Uterus (tissue), 4 donors: ENCODE results near the gene RFX3. TPM values are rescaled to one million over a fixed set of nuclear protein-coding genes. Genes with fewer than 3 reads are reported as not detected.

Experiments
- DNase-seq, 2 donors: peaks; one replicate each; pipeline ENCODE4 v3.0.0-alpha.2; 2019 to 2020
- H3K27ac ChIP-seq, 2 donors: fragments of 200-600 bp; sonication (generic); 1 replicate in 1 of 2; 2 replicates in 1 of 2; pipeline ENCODE4 v1.5.1; 2016 to 2018
- H3K27me3 ChIP-seq, 2 donors: fragments of 200-600 bp; sonication (generic); one replicate each; pipeline ENCODE4 v1.5.1; 2018 to 2019; ENCODE audit warnings: control low read depth in 1 of 2
- H3K36me3 ChIP-seq, 2 donors: fragments of 200-600 bp; sonication (generic); one replicate each; pipeline ENCODE4 v1.5.1; 2019; ENCODE audit warnings: control low read depth in 1 of 2
- H3K4me1 ChIP-seq, 2 donors: fragments of 200-600 bp; sonication (generic); one replicate each; pipeline ENCODE4 v1.5.1; 2018 to 2019; ENCODE audit warnings: control low read depth in 1 of 2
- H3K4me3 ChIP-seq, 2 donors: fragments of 200-600 bp; sonication (generic); 1 replicate in 1 of 2; 2 replicates in 1 of 2; pipeline ENCODE4 v1.5.1; 2018 to 2019; ENCODE audit warnings: mild to moderate bottlenecking in 1 of 2
- H3K9me3 ChIP-seq, 2 donors: fragments of 200-600 bp; sonication (generic); one replicate each; pipeline ENCODE4 v1.5.1; 2019; ENCODE audit warnings: control low read depth in 1 of 2
- POLR2A ChIP-seq, 2 donors: fragments of 450-650 bp; IDR thresholded peaks; one replicate each; pipeline ENCODE4 v1.6.1; 2016; ENCODE audit warnings: antibody characterized with exemption in 2 of 2, mild to moderate bottlenecking in 1 of 2, moderate library complexity in 1 of 2
- intact Hi-C: fragments of 100-400 bp; cut with DNase I; formaldehyde crosslinking; loops from one replicate; pipeline ENCODE4 v1.15.1; 2023; ENCODE audit warnings: low total_unique reads
- total RNA-seq, 4 donors: library from RNA; depleted of rRNA in 3 of 4; stranded (reverse); fragments of >200 nt in 3 of 4; gene quantifications; one replicate each; pipeline versions ENCODE4 v1.1.0 to v1.2.4, GENCODE V29; 2014 to 2023
- TF ChIP-seq, protein P1 (sequence below), 4 experiments: fragments of 200-600 bp in 2 of 4; fragments of 450-650 bp in 2 of 4; sonication (generic) in 2 of 4; IDR thresholded peaks; one replicate each; pipeline ENCODE4 v1.5.1; 2016 to 2019; ENCODE audit warnings: antibody characterized with exemption in 4 of 4, mild to moderate bottlenecking in 2 of 4, moderate library complexity in 1 of 4
- donor health status: DM: yes; HTN: yes; CAD: no.

The RFX3 gene
- total RNA-seq, 4 donors from 2014 or later: 8.5 to 43.3 (median 21.9) TPM

DNA sequence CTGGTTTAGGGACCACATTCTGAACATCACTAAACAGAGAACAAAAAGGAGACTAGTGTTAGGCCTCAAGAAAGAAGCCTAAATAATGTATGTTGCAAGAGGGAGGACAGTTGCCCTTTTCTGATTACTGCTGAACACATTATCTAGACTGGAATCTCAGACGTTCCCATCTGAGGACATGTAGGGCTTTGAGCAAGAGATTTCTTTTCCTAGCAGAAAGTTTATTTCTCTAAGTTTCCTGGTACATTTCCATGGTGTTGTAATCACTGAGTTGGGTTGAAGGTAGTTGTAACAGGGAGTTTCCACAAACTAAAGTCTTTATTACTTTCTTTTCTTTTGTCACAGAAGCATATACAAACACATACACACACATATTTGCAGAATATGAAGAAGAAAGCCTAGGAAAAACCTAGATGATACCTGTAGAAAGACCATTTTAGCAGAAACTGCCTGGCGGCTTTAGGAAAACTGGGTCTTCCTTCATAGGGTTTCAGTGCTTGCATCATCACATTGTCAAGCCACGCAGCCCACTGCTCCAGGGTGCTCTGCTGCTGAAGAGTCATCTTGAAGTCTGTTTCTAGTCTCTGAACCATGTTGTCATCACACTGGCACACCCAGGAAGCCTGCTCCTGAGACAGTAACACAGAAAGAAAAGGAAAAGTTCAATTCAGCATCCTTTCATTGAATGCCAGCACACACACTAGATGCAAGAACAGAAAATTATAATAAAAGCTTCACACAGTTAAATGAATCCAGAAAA is 269.1 kb downstream of the RFX3 start:
- Histone ChIP-seq H3K36me3 (no peaks in the 10 kb centered on the region), H3K27ac (no peak overlapping the region), H3K4me1 (no peaks in the 10 kb centered on the region), H3K9me3 (no peaks in the 10 kb centered on the region), H3K4me3 (no peak overlapping the region), H3K27me3 (no peaks in the 10 kb centered on the region)
- DNase-seq: no peak
- no peak for TF ChIP-seq POLR2A (IDR thresholded peaks at IDR 0.05)
- TF ChIP-seq, protein P1, sequence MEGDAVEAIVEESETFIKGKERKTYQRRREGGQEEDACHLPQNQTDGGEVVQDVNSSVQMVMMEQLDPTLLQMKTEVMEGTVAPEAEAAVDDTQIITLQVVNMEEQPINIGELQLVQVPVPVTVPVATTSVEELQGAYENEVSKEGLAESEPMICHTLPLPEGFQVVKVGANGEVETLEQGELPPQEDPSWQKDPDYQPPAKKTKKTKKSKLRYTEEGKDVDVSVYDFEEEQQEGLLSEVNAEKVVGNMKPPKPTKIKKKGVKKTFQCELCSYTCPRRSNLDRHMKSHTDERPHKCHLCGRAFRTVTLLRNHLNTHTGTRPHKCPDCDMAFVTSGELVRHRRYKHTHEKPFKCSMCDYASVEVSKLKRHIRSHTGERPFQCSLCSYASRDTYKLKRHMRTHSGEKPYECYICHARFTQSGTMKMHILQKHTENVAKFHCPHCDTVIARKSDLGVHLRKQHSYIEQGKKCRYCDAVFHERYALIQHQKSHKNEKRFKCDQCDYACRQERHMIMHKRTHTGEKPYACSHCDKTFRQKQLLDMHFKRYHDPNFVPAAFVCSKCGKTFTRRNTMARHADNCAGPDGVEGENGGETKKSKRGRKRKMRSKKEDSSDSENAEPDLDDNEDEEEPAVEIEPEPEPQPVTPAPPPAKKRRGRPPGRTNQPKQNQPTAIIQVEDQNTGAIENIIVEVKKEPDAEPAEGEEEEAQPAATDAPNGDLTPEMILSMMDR (IDR thresholded peaks at IDR 0.05): no peak
- intact Hi-C loops: no loop called here

GRCh38 chr9:3251309-3251708 is 274.5 kb downstream of the RFX3 start:
- Histone ChIP-seq H3K4me1 (no peaks in the 10 kb centered on the region), H3K27me3 (no peaks in the 10 kb centered on the region), H3K27ac (no peak overlapping the region), H3K36me3 (no peaks in the 10 kb centered on the region), H3K9me3 (no peaks in the 10 kb centered on the region), H3K4me3 (no peak overlapping the region)
- intact Hi-C loops: no loop called here
- no peak for DNase-seq
- no peak for TF ChIP-seq POLR2A (IDR thresholded peaks at IDR 0.05)
- TF ChIP-seq, protein P1 (IDR thresholded peaks at IDR 0.05): no peak

GRCh38 chr9:3250741-3251140 is 275.1 kb downstream of the RFX3 start:
- Histone ChIP-seq H3K4me1 (no peaks in the 10 kb centered on the region), H3K27ac (no peak overlapping the region), H3K36me3 (no peaks in the 10 kb centered on the region), H3K9me3 (no peaks in the 10 kb centered on the region), H3K4me3 (no peak overlapping the region), H3K27me3 (no peaks in the 10 kb centered on the region)
- TF ChIP-seq, protein P1 (IDR thresholded peaks at IDR 0.05): no peak
- no peak for TF ChIP-seq POLR2A (IDR thresholded peaks at IDR 0.05)
- intact Hi-C loops: no loop called here
- no peak for DNase-seq

- Histone ChIP-seq H3K9me3 (no peaks in the 10 kb centered on the region), H3K4me1 (no peaks in the 10 kb centered on the region), H3K36me3 (no peaks in the 10 kb centered on the region), H3K4me3 (no peak overlapping the region), H3K27me3 (no peaks in the 10 kb centered on the region), H3K27ac (no peak overlapping the region)
- TF ChIP-seq POLR2A (IDR thresholded peaks at IDR 0.05): no peak
- TF ChIP-seq, protein P1 (IDR thresholded peaks at IDR 0.05): no peak
- intact Hi-C loops: no loop called here
- DNase-seq: no peak
These were observed 278.6 kb downstream of the RFX3 start for GRCh38 chr9:3247211-3247610.

- intact Hi-C loops: no loop called here
- H3K9me3 ChIP-seq: no peaks in the 10 kb centered on the region
- no peak for DNase-seq
- no peaks in the 10 kb centered on the region for H3K4me1 ChIP-seq
- no peak overlapping the region for H3K27ac ChIP-seq
- TF ChIP-seq, protein P1 (IDR thresholded peaks at IDR 0.05): no peak
- no peaks in the 10 kb centered on the region for H3K36me3 ChIP-seq
- no peak overlapping the region for H3K4me3 ChIP-seq
- no peaks in the 10 kb centered on the region for H3K27me3 ChIP-seq
These were observed 279.6 kb downstream of the RFX3 start for GRCh38 chr9:3246241-3246640.
